EL (cell line): ENCODE results near the gene PRMT9.

ENCODE experiments used
- DNase-seq: peaks from one replicate; pipeline ENCODE4 v3.0.0-alpha.2; 2016

The PRMT9 gene

DNA sequence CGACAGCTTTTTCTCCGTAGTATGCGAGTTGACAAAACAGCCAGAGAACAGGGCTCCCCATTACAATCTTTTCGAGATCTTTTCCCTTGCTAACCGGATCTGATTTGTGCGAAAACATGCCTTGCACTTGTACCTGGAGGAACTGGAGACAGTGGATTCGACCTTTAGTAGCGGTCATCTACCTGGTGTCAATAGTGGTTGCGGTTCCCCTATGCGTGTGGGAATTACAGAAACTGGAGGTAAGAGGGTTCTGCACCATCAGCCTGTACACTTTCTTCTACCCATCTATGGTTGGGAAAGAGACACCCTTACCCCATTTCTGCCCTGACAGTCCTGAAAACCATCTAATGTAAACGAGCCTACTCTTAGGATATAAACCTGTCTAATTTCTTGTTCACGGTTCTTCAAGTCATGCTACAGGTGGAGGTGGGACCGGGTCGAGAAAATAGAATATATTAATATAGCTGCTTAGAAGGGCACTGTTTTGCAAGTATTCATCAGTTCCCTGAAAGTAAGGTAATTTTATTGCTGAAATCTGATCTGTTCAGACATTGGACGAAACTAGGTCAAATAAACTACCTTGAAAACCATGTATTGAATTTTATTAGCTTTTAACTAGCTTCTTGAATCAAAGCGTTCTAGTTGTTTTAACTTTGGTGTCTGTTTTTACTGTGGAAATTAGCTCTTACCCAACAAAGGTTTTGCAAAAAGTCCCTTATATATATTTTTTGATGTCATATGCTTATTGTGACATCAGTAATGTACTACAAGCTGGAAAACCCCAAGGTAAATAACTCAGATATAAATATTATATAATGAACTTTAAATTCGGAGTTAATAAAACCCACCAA is 65.9 kb downstream of the PRMT9 start:
- DNase-seq = no peak

DNA sequence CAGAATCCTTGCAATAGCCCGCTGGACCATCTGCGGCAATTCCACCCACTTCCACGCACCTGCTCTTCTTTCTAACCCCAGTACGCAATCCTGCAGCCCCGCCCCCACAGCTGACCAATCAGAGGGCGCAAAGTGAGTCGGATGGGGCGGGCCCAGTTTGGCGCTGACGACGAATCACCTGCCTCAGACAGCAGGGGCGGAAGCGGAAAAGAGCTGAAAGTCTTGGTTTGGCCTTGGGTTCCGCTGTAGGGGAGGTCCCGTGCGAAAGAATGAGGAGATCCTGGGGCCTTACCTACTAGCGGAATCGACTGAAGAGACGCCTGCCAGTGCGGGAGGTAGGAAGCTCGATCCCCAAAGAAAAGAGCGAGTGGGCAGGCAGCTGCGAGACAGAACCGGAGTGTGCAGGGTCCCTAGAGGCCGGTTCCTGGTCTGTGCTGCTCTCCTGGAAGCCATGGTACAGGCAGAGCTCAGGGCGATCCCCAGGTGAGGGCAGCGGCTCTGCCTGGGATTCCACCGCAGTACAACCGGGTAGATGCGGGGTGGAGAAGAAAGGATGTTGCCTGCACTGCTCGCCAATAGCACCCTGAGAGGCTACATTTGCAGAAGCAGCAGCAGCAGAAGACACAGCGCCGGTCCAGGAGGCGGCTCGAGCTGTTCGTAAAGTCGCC is 66.7 kb downstream of the PRMT9 start, which contains the start of gene TMEM184C:
Gene TMEM184C, plus strand, starts transcription at position 225 of the 668 bp plus-strand sequence. CDS start 560 bp downstream, outside the sequence.
- DNase-seq = peak; percentile 96

DNA sequence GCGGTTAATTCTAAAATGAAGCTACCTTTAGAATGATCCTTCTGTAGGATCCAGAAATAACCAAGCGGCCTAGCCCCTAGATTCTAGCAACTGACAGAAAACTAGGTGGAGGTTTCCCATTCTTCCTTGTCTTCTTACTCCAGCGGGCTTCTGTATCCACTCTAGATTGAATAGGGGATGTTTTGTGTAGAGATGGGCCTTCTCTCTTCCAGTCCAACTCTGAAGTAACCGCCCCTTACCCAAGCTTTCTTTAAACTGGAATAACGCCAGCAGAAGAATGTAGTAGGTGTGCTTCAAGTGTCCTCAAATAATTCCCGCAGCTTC is 67.2 kb downstream of the PRMT9 start:
- no peak for DNase-seq

DNA sequence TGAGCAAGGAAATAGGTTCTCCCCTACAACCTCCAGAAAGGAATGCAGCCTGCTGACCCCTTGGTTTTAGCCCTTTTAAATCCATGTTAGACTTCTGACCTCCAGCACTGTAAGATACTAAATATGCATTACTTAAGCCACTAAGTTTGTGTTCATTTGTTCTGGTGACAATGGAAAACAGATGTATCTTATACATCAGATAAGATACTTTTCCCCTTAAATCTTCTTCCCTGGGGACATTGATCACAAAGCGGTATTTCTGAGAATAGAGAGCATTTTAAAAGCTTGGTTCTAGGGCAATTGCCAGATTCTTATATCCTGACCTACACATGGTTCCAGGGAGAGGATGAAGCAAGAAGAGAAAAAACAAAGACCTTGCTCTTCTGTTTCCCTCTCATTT is 73.3 kb downstream of the PRMT9 start:
- DNase-seq = peak; percentile 54

DNA sequence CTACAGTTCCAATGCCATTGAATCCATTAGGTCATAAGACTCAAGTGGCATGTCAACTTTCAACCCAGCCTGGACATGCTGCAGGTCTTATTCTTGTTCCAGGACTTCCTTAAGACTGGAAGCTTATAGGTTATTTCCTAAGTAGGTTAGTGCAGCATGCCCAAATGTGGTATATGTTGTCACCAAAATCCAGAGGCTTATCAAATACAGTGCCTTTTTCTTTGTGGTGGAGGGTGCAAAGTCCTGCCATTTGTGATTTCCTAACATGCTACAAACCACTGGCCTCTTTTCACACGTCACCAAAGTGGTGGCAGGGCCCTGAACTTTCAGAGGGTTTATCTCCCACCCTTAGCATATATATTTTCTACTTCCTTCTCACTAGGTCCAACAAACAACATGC is 76.5 kb downstream of the PRMT9 start:
- no peak for DNase-seq

DNA sequence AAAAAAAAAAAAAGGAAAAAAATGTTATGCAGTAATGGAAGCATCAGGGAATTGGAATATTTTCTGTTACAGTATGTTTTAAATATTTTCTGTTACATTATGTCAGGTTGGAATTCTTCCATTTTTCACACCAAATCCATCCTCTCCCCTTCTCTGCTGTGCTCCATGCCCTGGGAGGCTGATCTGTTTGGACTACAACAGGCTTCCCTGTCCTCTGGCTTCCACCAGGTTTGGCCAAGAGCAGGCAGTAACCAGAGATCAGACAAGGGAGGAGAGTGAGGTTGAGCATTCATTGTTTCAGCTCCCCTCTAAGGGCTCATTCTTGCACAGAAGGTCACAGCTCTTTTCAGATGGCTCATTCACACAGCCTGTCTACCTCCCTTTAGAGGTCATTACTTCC is 78.5 kb downstream of the PRMT9 start:
- no peak for DNase-seq

DNA sequence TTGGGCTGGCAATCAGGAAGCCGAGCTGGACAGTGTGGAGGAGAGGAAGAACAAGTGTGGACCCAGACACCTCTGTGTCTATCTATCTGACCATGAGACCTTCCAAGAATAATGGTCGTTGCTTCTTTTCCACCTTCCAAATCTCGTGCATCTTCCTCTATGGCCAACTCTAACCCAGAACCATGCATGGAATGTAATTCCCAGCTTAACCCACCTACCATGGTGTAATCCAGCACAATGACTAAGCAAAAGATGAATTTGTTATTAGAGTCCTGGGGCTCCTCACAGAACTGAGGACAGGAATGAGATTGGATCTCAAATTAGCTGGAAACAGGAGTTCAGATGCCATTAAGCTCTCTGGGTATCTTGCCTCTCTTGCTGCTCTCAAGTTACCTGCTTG is 84.2 kb downstream of the PRMT9 start:
- DNase-seq = peak; percentile 77

DNA sequence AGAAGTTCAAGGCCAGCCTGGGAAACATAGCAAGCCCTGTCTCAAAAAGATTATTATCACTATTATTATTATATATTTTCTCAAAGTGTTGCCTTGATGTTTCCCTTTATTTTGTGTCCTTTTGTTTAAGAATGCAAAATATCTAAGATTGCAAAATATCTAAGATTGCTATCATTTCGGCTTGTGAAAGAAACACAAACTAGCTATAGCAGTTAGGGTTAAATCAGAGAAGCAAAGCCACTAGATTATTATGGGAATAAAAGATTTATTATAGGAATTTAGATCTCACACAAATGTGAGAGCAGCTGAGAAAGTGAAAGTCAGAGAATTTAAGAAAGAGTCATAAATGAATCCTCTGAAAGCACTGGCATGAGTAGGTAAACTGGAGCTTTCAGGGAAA is 84.8 kb downstream of the PRMT9 start:
- no peak for DNase-seq

DNA sequence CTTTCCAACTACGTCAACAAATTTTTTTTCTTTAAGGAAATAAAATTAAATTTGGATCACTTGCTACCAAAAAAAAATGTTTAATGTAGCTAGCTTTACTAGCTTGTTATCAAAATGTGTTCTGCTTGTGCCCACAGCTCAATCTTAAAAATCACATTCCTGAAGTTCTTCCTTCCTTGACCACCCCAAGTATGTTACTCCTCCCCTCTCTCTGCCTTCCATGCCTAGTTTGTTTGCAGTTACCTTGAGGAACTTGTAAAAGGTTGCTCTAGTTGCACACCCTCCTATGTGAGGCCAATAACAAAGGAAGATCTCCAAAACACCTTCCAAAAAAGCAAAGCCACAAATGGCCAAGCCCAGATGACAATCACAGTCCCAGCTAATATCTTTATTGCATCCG is 86.4 kb downstream of the PRMT9 start:
- DNase-seq = no peak

DNA sequence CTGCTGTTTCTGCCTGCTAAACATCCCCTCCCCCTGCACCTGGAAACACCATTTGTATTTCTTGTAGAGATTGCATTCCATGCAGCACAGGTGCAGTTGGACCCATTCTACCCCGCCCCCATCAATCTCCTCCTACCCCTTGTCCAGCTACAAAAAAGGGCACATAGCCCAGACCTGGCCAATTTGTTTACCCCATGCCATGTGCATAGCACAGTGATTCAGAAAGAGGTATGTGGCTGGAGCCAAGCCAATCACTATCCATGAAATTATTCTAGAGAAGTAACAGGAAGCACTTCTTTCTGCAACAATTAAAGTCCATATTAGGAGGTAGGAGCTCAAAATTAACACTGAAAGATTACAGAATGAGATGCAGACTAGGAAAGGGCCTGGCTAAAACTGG is 87.0 kb downstream of the PRMT9 start:
- DNase-seq = peak; percentile 92

DNA sequence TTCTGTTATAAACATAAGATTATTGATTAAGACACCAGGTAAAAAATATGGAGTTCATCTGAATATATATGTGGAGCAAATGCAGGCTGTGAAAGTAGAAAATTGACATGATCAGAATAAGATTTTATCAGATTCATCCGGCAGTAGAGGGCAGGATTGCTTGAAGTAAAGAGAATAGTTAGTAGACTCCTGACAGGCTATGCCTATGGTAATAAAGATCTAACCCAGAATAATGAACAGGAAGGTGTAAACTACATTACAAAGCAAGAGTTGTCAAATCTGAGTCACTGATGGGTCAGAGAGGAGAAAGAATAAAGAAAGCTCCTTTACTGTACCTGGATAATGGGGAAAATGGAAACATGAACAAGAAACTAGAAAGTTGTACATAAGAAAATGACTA is 87.6 kb downstream of the PRMT9 start:
- DNase-seq = no peak

DNA sequence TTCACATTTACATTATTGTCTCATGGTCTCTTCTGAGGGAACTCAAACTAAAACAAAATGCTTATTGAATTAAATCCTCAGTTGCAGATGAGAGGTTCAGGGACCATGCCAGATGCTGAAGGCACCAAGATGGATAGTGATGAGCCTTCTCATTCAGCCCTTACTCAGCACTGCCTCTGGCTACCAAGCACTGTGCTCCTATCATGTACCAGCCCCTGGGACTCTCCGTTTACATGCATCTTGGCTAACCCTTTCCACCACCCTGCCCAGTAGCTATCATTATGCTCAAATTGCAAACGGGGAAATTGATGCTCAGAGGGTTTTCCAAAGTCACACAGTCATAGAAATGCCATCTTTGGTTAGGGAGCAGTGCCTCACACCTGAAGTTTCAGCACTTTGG is 89.4 kb downstream of the PRMT9 start:
- DNase-seq = no peak

DNA sequence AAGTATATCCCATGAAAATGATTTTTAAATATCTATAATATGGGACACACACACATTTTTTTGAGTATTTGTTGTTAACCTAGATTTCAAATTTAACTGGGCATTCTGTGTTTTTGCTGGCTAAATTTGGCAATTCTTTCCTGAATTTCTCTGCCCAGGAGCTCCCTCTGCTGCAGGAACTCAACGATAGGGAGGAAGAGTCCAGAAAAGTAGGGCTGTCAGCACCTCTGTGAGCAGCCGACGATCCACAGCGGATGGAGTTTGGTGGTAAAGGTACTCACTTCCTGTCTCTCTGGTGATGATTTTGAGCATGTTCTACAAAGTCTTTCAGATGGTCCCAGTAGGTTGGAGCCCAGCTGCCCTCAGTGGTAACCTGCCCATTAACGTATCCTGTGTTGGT is 89.9 kb downstream of the PRMT9 start:
- no peak for DNase-seq

DNA sequence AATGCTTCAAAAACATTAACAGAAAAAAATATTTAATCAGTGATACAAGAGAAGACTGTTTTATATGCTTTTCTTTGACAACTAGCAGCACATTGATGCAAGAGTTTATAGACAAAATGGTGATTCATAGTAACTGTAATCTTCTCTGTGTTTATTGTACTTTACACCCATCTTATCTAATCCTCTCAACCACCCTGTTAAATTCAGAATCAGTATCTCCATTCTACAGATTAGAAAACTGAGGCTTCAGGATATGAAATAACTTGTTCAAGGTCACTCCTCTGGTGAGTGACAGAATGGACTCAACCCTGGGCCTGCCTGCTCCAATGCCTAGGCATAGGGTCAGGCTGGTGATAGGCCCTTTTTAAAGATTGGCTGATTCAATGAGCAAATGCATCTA is 92.9 kb downstream of the PRMT9 start:
- DNase-seq = no peak

DNA sequence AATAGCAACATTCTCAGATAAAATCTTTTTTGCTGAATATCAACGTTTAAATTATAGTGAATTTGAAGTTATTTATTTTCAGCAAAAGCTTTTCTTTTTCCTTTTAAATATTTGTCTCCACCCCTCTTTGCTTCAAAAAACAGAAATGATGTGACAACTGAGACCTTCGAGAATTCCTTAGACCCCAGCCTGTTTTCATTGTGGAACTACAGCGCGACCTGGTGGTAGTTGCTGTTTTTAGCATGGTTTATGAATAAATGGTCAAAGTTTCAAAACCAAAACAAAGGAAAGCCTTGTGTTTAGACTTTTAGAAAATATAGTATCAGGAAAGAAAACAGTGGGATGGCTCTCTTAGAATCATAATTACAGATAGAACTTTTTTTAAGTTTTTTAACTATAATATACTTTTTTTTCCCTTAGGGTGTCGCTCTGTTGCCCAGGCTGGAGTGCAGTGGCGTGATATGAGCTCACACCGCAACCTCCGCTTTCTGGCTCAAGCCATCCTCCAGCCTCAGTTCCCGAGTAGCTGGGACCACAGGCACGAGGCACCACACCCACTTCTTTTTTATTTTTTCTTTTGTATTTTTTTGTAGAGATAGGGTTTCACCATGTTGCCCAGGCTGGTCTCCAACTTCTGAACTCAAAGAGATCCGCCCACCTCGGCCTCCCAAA is 93.6 kb downstream of the PRMT9 start:
- DNase-seq = peak; percentile 67

DNA sequence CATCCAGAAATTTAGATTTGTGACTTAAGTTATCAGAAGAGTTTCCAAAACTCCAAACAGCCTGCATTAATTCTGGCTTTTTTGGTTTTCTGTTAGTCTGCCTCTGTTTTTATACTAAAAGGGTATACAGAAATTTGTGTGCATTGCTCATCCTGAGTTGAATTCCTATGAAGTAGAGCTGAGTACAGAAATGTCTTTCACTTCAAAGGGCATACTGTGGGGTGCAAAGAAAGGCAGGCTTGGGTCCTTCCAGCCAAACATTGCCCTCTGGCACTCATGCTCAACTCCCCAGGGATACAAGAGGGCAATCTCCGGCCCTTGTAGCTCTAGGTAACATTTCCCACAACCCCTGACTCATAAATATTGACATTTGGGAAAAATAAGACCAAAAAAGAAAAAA is 94.4 kb downstream of the PRMT9 start:
- DNase-seq = no peak
